Measurements from ENCODE around the gene RHEX. TPM values are rescaled to one million over a fixed set of nuclear protein-coding genes. Genes with fewer than 3 reads are reported as not detected.

The RHEX gene
- total RNA-seq, 2 donors from 2014 or later: 1.8 to 4.3 TPM

DNA sequence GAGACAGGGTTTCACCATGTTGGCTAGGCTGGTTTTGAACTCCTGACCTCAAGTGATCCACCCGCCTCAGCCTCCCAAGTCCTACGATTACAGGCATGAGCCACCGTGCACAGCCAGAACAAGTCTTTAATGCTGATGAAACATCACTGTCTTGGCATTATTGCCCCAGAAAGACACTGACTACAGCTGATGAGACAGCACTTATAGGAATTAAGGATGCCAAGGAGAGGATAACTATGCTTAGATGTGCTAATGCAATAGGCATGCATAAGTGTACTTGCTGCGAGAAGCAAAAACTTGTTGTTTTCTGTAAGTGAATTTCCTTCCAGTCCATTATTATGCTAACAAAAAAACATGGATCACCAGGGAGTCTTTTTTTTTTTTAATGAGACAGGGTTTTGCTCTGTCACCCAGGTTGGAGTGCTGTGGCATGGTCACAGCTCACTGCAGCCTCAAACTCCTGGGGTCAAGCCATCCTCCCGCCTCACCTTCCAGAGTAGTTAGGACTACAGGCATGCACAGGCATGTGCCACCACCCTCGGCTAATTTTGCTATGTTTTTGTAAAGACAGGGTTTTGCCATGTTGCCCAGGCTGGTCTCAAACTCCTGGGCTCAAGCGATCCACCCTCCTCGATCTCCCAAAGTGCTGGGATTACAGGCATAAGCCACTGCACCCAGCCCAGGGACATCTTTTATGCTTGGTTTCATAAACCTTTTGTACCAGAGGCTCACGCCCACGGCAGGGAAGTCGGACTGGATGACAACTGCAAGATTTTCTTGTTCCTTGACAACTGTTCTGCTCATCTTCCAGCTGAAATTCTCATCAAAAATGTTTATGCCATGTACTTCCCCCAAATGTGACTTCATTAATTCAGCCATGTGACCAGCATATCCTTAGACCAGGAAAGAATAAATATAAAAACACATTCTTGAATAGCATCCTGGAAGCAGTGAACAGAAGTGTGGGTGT, 23.1 kb downstream of the RHEX start:
- no peak for DNase-seq (ENCODE audit: low spot score)
- intact Hi-C loops (cut with DNase I): no loop called here

DNA sequence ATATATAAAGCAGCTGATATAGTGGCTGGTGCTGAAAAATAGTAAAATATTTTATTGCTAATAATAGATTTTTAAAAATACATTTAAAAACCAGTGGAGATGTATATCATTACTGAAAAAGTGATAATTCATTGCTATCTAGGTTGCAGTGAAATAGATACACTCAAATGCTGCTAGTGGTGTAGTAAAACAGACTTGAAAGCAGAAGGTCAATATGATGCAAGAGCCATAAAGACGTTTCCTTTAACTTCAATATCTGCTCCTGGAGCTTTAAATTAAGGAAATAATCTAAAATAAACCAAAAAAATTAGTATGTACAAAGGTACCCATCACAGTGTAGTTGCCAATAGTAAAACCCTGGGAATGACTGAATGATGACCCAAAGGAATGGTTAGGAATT, 26.2 kb downstream of the RHEX start:
- no peak for DNase-seq (ENCODE audit: low spot score)
- intact Hi-C loops (cut with DNase I): no loop called here

DNA sequence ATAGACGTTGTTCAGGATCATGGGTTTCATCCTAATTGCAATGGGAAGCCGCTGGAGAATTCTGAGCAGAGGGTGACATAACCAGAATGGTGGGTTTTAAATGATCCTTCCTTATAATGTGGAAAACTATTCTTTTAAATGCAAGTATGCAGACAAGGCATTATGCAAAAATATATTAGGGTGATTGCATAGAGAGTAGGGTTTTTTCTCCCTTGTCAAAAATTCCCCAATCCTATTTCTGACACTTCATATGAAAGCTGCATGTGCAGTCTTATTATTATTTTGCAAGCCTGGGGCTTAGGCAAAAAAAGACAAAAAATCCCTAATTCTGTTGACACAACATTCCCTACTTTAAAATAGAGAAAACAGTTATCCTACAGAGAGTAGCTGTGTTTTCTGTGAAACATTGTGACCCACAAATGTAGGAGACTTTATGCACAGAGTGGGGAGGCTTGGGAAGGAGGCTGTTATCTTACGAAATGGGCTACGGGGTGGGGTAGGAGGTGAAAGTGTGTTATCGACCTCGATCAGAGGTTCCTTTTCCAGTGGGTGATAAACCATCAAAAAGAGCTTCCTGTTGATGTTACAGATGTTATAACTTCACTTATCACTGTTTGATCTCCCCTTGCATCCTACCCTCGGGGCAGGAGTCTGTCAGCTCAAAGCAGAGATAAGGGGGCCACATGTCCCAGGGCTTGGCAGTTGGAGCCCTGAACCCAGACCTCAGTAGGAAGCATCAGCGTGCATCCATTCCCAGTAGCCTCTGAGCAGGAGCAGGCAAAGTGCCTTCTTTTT, 27.2 kb downstream of the RHEX start:
- no peak for DNase-seq (ENCODE audit: low spot score)
- intact Hi-C loops (cut with DNase I): no loop called here

DNA sequence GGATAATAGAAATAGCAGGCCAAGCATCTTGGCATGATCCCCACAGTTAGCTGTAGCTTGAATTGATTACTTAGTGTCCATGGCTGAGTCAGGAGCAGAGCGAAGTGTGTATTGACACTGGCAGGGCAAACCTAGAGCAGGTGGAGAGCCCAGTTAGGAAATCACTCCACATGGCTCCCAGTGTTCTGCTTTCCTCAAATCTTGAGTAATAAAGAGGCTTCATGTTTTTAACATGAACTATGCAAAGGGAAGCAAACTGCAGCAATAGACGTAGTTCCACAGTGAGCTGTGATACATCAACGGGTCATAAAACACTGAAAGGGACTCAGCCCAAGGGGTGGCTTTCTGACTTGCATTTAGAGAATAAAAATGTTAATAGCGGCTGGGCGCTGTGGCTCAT, 28.9 kb downstream of the RHEX start:
- DNase-seq (ENCODE audit: low spot score): no peak
- intact Hi-C loops (cut with DNase I): no loop called here

DNA sequence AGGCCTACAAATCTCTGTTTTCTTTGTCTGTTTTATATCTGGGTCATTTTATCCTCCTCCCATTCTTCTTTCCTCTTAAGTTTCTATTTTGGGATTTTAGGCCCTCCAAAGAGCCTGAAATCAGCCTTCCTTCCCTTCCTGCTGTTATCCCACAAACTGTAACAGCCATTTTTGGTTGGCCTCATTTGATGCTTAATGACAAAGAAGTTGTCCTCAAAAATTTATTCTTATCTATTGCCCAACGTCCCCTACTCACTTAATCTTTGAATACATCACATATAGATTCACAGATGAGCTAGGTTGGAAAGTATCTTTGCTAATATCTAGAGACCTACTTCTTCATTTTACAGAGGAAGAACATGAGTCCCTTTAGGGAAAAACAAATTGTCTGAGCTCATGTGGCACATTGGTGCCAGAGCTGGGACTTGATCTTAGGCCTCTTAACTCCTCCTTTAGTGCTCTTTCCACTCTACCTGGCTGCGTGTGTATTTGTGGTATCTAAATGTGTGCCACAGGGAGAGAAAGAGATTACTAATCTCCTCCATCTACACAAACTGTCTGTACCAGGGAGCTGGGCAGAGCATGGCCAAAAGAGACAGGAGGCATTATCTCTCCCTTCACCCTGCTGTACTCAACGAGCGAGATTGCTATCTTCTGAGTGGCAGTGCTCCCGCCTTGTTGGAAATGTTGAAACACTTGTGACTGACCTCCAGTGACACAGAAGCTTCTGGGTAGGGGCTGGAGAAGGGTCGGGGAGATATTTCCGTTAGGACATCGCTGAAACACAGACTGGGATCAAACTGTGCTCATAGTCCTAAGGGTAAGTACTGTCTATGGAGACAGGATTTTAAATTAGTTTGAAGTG, 30.1 kb downstream of the RHEX start:
- no peak for DNase-seq (ENCODE audit: low spot score)
- intact Hi-C loops (cut with DNase I): no loop called here

DNA sequence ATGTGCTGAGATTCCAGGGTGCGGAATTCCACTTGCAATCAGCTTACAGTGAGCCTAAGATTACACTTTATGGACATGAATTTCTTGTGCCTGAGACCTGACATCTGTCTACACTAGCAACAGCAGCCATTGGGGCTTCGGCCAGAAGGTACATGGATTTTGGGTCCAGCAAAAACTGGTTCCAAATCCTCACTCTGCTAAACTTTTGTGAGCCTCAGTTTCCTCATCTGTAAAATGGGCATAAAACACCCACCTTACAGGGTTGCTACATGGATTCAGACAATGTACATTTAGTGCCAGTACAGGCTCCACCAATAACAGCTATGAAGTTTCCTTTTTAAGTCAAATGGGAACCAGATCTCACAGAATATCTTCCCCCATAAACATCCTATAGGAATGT, 30.8 kb downstream of the RHEX start:
- no peak for DNase-seq (ENCODE audit: low spot score)
- intact Hi-C loops (cut with DNase I): no loop called here

DNA sequence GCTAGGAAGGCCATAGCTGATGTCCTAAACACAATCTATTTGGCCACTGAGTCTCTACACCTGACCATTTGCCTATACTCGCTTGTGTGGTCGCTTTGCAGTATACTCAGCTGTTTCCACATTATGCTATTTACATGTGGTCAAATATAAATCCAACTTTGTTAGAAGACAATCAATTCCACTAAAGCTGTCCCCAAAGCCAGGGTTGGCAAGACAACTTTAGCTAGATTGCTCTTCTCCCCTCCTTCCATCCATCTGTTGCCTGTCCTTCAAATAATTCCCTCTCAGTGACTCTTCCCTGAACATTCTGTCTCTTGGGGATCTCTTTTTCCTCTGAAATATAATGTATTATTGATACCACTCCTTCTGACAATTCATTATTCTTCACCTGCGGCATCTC, 34.1 kb downstream of the RHEX start:
- intact Hi-C loops (cut with DNase I): no loop called here
- no peak for DNase-seq (ENCODE audit: low spot score)

DNA sequence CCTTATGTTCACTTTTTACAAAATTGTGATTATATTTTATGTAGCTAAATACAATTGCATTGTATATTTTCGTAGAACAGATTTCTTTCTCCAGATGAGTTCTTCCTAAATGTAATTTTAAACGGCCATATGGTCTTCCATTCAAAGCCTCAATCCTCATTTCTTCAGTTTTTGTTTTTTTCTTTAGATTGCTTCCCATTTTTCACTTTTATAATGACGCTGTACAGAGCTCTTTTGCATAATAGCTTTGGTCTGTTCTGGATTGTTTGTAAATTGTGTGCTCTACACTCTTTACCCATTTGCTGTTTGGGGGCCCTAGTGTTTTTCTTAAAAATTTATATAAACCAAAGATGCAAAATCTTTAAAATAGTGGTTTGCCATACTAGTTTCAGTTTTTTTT, 36.4 kb downstream of the RHEX start:
- intact Hi-C loops (cut with DNase I): no loop called here
- DNase-seq (ENCODE audit: low spot score): no peak

DNA sequence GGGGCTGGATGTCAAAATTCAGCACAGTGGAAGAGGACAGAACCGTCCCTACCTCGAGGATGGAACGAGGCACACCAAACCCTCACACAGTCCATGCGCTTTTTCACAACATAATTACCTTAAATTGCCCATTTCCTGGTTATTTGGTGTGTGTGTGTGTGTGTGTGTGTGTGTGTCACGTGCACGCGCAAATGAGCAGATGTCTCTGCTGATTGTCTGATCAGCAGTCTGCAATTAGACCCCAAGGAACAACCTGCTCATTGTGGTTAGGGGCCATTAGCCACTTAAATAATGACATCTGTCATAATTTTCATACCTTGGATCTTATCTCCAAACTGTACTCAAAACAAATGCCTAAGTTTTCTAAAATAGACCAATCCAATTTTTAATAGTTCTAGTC, 41.1 kb downstream of the RHEX start:
- DNase-seq (ENCODE audit: low spot score): no peak
- intact Hi-C loops (cut with DNase I): no loop called here

DNA sequence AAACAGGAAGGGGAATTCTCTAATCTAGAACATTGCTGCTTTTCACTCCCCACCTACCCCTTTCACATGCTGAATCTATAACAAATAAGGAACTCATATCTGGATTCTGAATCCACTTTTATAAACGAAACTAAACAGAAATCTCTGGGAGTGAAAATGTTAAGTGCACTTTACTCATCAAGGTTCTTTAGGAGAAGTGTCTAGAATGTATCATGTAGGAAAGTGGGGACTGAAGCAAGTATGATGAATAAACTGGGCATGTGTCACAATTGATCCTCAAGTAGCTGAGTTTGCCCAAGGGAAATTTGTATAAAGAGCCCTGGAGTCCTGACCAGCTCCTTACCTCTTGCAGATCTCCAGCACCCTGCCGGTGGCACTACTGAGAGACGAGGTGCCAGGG, 44.4 kb downstream of the RHEX start:
- intact Hi-C loops (cut with DNase I): no loop called here
- DNase-seq (ENCODE audit: low spot score): no peak

DNA sequence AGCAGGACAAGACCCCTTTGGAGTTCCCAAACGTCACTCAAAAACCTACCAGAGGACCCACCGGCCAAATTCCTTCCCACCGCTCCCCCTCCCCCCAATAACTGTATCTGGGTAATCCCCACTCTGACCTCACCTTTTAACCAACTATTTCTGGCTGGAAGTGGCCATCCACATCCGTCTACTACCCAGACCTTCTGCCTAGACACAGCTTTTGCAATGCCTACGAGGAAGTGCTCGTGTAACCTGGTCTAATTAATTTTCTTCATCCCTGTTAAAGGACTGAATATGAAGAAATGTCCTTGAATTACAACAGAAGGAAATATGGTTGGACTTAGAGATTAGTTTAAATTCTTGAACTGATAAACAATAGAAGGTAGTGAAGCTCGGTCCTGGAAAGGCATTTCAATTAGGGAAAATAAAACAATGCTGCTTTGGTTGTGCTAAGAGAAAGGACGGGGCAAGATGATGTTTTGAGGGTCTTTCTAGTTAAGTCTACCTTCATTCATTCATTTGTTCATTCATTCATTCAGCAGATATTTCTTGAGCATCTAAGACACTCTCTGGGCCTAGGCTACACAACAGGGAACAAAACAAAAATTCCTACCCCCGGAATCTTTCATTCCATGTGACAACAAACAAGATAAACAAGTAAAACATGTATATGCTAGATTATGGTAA, 45.4 kb downstream of the RHEX start:
- intact Hi-C loops (cut with DNase I): no loop called here
- no peak for DNase-seq (ENCODE audit: low spot score)

DNA sequence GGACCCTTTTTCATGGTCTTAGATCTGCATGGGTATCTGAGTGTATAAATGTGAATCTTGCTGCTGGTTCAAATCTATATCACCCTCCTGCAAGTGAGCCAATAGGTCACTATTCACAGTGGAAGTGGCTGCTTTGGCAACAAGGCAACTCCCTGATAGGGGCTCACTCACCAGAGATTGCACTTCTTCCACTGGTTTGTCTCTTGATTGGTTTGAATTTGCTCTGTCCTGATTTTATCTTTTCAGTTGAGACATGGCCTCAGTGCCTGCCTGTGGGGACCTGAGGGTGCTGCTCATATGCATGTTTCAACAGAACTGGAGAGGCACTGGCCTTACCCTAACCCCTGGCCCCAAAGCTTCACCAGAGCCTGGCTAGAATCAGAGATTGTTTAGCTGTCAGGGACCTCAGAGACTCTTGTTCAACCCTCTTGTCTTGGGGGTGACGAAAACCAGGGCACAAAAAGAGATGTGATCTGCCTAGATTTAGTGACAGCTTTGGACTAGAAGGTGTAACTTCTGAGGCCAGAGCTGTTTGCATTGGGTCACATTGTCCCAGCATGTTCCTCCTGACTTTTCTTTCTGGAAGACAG, 47.3 kb downstream of the RHEX start:
- intact Hi-C loops (cut with DNase I): loop anchor here in 1 of 2 donors (10.0 kb wide), 2 partner anchors 186 to 306 kb away; no protein-coding TSS in a partner anchor
- no peak for DNase-seq (ENCODE audit: low spot score)

DNA sequence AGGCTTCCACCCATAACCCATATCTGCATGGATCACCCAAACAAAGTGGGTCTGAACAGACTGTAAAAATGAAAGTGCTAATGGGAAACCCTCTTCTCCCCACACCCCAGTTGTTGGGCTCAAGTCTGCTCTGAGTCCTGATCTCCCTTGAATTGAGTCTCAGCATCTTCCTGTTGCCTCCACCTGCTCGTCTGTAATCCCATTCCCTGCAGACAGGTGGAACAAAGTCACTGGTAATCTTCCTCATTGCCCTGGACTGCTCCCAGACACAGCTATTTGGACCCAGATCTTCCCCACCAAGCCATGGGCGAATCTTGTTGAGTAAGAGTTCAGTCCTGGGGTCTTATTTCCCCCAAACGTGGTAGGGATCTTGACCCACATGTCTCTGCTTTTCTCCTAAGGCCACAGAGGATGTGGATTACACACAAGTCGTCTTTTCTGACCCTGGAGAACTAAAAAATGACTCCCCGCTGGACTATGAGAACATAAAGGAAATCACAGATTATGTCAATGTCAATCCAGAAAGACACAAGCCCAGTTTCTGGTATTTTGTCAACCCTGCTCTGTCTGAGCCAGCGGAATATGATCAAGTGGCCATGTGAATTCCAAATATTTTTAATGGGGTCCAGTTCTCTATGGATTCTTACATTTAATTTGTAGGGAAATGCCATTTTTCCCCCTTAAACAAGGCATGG, 48.5 kb downstream of the RHEX start:
- DNase-seq (ENCODE audit: low spot score): no peak
- intact Hi-C loops (cut with DNase I): loop anchor here in 1 of 2 donors (10.0 kb wide), 2 partner anchors 187 to 307 kb away; no protein-coding TSS in a partner anchor

DNA sequence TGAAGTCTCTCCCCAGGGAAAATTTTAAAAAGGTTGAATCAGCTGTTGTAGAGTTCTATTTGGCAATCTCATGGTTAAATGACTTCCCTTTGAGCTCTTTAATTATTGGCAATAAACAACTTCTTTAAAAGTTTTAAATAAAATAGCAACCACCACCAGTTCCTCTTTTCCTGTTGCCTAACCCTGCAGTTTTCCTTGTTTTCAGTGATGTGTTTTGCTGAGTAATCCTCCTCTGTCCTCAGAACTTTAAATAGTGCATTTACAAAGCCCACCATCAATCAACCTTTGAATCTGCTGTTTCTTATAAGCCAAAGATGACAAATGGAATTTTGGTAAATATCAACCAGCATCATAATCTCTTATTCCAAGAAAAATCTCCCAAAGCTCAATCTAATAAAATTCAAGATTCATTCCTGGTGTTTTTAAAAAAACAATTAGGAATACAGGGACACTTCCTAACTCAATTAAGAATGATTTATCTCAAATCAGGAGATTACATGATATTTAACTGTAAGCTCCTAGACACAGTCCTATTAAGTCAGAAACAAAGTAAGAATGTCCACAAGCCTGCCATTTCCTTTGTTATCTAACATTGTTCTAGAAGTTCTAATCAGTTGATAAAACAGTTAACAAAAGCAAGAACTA, 49.4 kb downstream of the RHEX start:
- intact Hi-C loops (cut with DNase I): loop anchor here in 1 of 2 donors (10.0 kb wide), 2 partner anchors 188 to 308 kb away; no protein-coding TSS in a partner anchor
- DNase-seq (ENCODE audit: low spot score): no peak

DNA sequence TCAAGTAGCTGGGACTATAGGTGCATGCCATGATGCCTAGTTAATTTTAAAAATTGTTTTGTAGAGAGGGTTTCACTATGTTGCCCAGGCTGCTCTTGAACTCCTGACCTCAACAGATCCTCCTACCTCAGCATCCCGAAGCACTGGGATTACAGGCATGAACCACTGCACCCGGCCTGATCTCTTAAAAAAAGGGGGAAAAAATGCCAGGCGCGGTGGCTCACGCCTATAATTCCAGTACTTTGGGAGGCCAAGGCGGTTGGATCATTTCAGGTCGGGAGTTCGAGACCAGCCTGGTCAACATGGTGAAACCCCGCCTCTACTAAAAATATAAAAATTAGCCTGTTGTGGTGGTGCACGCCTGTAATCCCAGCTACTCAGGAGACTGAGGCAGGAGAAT, 51.0 kb downstream of the RHEX start:
- no peak for DNase-seq (ENCODE audit: low spot score)
- intact Hi-C loops (cut with DNase I): loop anchor here in 1 of 2 donors (10.0 kb wide), 2 partner anchors 189 to 309 kb away; no protein-coding TSS in a partner anchor

DNA sequence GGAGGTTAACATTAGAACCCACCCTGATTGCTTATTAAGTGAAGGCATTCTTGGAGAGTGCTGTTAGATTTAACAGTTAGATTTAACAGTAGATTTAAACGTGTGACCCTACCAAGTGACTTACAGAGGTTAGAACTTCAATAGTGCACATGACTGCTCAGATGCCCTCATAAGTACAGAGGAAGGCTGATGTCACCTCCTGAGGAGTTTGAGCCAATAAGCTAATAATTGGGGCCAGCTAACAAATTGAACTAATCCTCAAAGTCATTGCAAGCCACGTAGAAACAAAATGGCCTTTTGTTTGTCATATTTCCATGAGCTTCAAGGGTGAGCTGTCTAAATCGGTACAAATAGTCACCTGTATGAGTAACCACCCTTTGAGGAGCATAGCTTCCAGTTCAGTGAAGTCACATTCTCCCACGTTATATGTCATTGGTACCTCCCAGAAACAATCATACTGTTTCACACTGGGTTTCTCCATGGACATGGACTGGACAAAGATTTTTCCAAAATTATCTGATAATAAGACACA, 52.6 kb downstream of the RHEX start:
- intact Hi-C loops (cut with DNase I): loop anchor here (5.0 to 10.0 kb wide), 3 partner anchors 118 to 311 kb away; no protein-coding TSS in a partner anchor
- DNase-seq (ENCODE audit: low spot score): no peak

Data from posterior vena cava (tissue), 2 donors.